Right lobe of liver (tissue), 6 donors: ENCODE data around the gene HEXD. TPM values are rescaled to one million over a fixed set of nuclear protein-coding genes. Genes with fewer than 3 reads are reported as not detected.

Experiments
- ATAC-seq, 4 donors: fragments of 200-7000 bp; cut with Tn5 transposase; one replicate each; pipeline ENCODE4 v1.9.1; 2020; ENCODE audit warnings: mild to moderate bottlenecking in 4 of 4, moderate library complexity in 4 of 4
- DNase-seq, 3 donors: peaks; one replicate each; pipeline ENCODE4 v3.0.0-alpha.2; 2020
- H3K27ac ChIP-seq, 3 donors: fragments of 200-600 bp; one replicate each; pipeline ENCODE4 v1.8.0; 2022
- H3K27me3 ChIP-seq, 2 donors: fragments of 200-600 bp; one replicate each; pipeline ENCODE4 v1.8.0; 2022
- H3K36me3 ChIP-seq, 4 donors: fragments of 200-600 bp; sonication (generic) in 1 of 4; one replicate each; pipeline versions ENCODE4 v1.5.1 to v1.8.0; 2017 to 2022; ENCODE audit warnings: control low read depth in 1 of 4
- H3K4me1 ChIP-seq, 4 donors: fragments of 200-600 bp; sonication (generic) in 1 of 4; one replicate each; pipeline versions ENCODE4 v1.5.1 to v1.8.0; 2017 to 2022; ENCODE audit warnings: control low read depth in 1 of 4
- H3K4me3 ChIP-seq, 3 donors: fragments of 200-600 bp; one replicate each; pipeline ENCODE4 v1.8.0; 2022
- H3K9me3 ChIP-seq, 4 donors: fragments of 200-600 bp; sonication (generic) in 1 of 4; one replicate each; pipeline versions ENCODE4 v1.5.1 to v1.8.0; 2017 to 2022; ENCODE audit warnings: control low read depth in 1 of 4
- POLR2A ChIP-seq: fragments of 450-650 bp; IDR thresholded peaks from one replicate; pipeline ENCODE4 v1.6.1; 2017; ENCODE audit warnings: antibody characterized with exemption, mild to moderate bottlenecking
- WGBS: methylation state at CpG from one replicate; pipeline ENCODE4 v1.1.6; 2018; ENCODE audit warnings: low coverage, low lambda C conversion rate; ENCODE audit not compliant: insufficient coverage; ENCODE audit errors: missing lambda C conversion rate; 5-methylcytosine and 5-hydroxymethylcytosine counted together
- intact Hi-C, 2 donors: fragments of 100-400 bp; cut with DNase I; formaldehyde crosslinking; loops; one replicate each; pipeline versions ENCODE4 v1.11.2 to v1.14.1; 2022
- total RNA-seq, 6 experiments: library from RNA; depleted of rRNA in 2 of 6; stranded (reverse); fragments of >200 nt in 2 of 6; fragmentation: NEBNext Ultra II Directional in 3 of 6; extraction: Animal tissue kit (Norgen Biotek cat#: 25700) in 3 of 6; gene quantifications; one replicate each; pipeline versions ENCODE4 v1.1.0 to v1.2.4, GENCODE V29; 2016 to 2023
- TF ChIP-seq, protein P1 (sequence below), 4 donors: fragments of 200-600 bp in 3 of 4; fragments of 450-650 bp in 1 of 4; IDR thresholded peaks; one replicate each; pipeline versions ENCODE4 v1.5.1 to v1.8.0; 2016 to 2022; ENCODE audit warnings: antibody characterized with exemption in 4 of 4, mild to moderate bottlenecking in 2 of 4
- donor health status: DM: no; HTN: yes; CAD: no.
- donor health status: DM: no; HTN: no; CAD: no.
- donor health status: DM: no; HTN: no; CAD: no.
- donor health status: DM: no; HTN: yes; CAD: no.
- donor health status: DM: no; HTN: yes; CAD: no.

HEXD gene
- total RNA-seq, 6 experiments from 2014 or later: 9.6 to 30.4 (median 20.2) TPM

DNA sequence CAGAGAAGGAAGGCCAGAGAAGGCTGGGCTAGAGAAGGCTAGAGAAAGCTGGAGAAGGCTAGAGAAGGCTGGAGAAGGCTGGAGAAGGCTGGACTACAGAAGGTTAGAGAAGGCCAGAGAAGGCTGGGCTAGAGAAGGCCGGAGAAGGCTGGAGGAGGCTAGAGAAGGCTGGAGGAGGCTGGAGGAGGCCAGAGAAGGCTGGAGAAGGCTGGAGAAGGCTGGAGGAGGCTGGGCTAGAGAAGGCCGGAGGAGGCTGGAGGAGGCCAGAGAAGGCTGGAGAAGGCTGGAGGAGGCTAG lies 6.7 kb downstream of the HEXD start:
- no peak for DNase-seq
- no peak for TF ChIP-seq POLR2A
- TF ChIP-seq, protein P1, sequence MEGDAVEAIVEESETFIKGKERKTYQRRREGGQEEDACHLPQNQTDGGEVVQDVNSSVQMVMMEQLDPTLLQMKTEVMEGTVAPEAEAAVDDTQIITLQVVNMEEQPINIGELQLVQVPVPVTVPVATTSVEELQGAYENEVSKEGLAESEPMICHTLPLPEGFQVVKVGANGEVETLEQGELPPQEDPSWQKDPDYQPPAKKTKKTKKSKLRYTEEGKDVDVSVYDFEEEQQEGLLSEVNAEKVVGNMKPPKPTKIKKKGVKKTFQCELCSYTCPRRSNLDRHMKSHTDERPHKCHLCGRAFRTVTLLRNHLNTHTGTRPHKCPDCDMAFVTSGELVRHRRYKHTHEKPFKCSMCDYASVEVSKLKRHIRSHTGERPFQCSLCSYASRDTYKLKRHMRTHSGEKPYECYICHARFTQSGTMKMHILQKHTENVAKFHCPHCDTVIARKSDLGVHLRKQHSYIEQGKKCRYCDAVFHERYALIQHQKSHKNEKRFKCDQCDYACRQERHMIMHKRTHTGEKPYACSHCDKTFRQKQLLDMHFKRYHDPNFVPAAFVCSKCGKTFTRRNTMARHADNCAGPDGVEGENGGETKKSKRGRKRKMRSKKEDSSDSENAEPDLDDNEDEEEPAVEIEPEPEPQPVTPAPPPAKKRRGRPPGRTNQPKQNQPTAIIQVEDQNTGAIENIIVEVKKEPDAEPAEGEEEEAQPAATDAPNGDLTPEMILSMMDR (IDR thresholded peaks at IDR 0.05): no peak
- intact Hi-C loops: no loop called here
- no peak for ATAC-seq
- H3K4me3 ChIP-seq: no peak overlapping the region
- H3K4me1 ChIP-seq: peaks cover 0 to under 1% (median under 1%) of the 10 kb centered on the region in 4 donors
- no peaks in the 10 kb centered on the region for H3K36me3 ChIP-seq
- H3K9me3 ChIP-seq: no peaks in the 10 kb centered on the region
- no peak overlapping the region for H3K27ac ChIP-seq
- 93% methylated on average over 2 of the region's 2 CpGs for WGBS
- H3K27me3 ChIP-seq: no peaks in the 10 kb centered on the region

DNA sequence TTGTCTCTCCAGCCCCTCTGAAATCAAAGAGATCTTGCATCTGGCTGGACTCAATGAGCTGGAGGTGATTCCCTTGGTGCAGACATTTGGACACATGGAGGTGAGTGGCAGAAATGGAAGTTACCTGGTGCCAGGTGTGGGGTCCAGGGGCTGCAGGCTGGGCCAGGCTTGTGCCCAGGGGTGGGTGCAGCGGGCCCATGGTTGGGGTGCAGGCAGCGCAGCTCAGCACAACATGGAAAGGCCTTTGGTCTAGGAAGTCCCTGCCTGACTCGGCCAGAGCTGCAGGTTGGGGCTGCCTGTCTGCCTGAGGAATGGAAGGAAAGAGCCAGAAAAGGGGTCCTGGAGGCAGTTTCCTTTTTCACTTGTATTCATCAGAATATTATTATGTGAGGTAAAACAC lies 10.4 kb downstream of the HEXD start:
- intact Hi-C loops: no loop called here
- no peak overlapping the region for H3K4me3 ChIP-seq
- H3K27ac ChIP-seq: no peak overlapping the region
- no peaks in the 10 kb centered on the region for H3K9me3 ChIP-seq
- no peaks in the 10 kb centered on the region for H3K27me3 ChIP-seq
- TF ChIP-seq, protein P1 (IDR thresholded peaks at IDR 0.05): no peak
- no peak for TF ChIP-seq POLR2A
- WGBS: 100% methylated on average over 2 of the region's 3 CpGs
- ATAC-seq (no peak), DNase-seq (no peak)
- H3K4me1 ChIP-seq: no peaks in the 10 kb centered on the region
- H3K36me3 ChIP-seq: no peaks in the 10 kb centered on the region

DNA sequence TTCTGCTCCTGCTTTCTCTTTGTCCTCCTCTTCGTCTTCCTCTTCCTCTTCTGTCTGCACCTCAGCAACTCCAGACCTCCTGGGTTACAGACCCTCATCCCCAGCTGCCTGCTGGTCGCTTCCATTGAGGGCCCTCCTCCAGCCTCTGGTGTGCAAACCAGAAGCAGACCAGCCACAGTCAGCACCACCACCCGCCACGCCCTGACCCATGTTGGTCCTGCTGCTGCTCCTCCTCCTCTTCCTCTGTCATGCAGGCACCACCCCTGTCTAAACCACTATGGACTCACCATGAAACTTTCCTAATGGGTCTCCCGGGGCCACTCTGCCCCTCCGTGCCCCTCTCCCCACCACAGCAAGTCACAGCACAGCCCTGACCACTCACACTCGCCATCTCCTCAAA lies 11.7 kb downstream of the HEXD start:
- 58% methylated on average over 2 of the region's 7 CpGs for WGBS
- no peaks in the 10 kb centered on the region for H3K27me3 ChIP-seq
- no peaks in the 10 kb centered on the region for H3K36me3 ChIP-seq
- ATAC-seq (peak in 1 of 4 donors; percentile 16), DNase-seq (no peak)
- H3K4me3 ChIP-seq: no peak overlapping the region
- H3K9me3 ChIP-seq: no peaks in the 10 kb centered on the region
- intact Hi-C loops: no loop called here
- H3K4me1 ChIP-seq: no peaks in the 10 kb centered on the region
- H3K27ac ChIP-seq: no peak overlapping the region
- TF ChIP-seq, protein P1 (IDR thresholded peaks at IDR 0.05): no peak
- TF ChIP-seq POLR2A: no peak

DNA sequence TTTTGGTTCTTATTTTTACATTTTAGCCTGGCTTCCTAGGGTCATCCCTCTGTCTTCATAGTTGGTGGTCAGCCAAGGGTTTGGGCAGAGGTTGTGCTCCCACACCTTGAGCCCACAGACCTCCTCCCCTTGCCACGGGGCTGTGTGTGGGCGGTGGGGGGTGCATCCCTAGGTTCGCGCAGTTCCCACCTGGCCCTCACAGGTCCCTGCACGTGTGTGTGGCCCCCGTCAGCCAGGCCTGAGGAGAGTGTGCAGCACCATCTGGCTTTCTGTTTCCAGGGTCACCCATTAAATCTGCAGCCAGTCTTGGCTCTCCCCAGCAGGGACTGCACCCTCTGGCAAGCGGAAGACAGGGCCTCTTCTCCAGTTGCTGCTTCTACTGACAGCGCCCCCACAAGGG lies 13.9 kb downstream of the HEXD start:
- TF ChIP-seq POLR2A: no peak
- TF ChIP-seq, protein P1 (IDR thresholded peaks at IDR 0.05): no peak
- Histone ChIP-seq H3K27me3 (no peaks in the 10 kb centered on the region), H3K4me1 (peaks cover 0 to 3% (median 0%) of the 10 kb centered on the region in 4 donors), H3K4me3 (no peak overlapping the region), H3K36me3 (no peaks in the 10 kb centered on the region), H3K9me3 (no peaks in the 10 kb centered on the region), H3K27ac (no peak overlapping the region)
- 58% methylated on average over 3 of the region's 8 CpGs for WGBS
- intact Hi-C loops: no loop called here
- DNase-seq: no peak
- ATAC-seq: no peak

DNA sequence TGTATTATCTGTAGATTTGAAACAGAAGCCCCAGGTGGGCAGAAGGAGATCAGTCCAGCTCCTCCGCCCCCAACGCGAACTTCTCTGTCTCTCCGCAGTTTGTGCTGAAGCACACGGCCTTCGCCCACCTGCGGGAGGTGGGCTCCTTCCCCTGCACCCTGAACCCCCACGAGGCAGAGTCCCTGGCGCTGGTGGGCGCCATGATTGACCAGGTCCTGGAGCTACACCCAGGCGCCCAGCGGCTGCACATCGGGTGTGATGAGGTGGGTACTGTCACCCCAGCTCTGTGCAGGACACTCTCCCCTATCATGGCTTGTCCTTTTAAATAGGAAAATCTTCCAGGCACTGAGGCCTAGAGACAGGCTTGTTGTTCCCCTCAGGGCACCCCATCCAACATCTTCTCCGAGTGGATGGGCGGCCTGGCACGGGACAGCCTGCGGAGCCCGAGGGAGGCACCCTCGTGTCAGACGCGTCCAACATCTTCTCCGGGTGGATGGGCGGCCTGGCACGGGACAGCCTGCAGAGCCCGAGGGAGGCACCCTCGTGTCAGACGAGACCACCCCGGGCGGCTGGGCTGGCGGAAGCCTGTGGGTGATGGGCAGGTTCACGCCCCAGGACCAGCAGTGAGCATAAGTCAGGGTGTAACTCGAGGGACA lies 15.5 kb downstream of the HEXD start:
- DNase-seq (no peak), ATAC-seq (no peak)
- intact Hi-C loops: no loop called here
- no peak overlapping the region for H3K27ac ChIP-seq
- H3K4me1 ChIP-seq: peaks cover 0 to 3% (median 0%) of the 10 kb centered on the region in 4 donors
- no peak overlapping the region for H3K4me3 ChIP-seq
- no peaks in the 10 kb centered on the region for H3K27me3 ChIP-seq
- no CpG with 5 or more reads among the region's 32 CpGs for WGBS
- H3K9me3 ChIP-seq: no peaks in the 10 kb centered on the region
- TF ChIP-seq, protein P1 (IDR thresholded peaks at IDR 0.05): no peak
- no peak for TF ChIP-seq POLR2A
- H3K36me3 ChIP-seq: no peaks in the 10 kb centered on the region
